ENCODE data around the gene ADARB1. TPM values are rescaled to one million over a fixed set of nuclear protein-coding genes. Genes with fewer than 3 reads are reported as not detected.

Gene ADARB1
- total RNA-seq, 1 donor from 2014 or later: 25.8 TPM

DNA sequence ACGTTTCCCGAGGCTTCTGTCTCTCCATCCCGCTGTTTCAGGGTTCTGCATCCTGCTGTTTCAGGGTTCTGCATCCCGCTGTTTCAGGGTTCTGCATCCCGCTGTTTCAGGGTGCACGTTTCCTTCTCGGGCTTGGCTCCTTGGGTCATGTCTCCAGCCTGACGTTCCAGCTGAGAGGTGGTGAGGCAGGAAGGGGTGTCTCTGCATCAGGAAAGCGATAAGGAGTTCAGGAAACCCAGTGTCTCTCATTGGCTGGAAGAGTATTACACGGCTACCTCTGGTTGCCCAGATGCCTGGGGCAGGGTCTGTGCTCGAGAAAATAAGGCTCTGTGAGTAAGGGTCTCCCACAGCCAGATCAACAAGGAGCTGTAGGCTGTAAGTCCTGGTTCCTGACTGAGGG lies 21.1 kb downstream of the ADARB1 start:
- no peaks in the 10 kb centered on the region for H3K4me1 ChIP-seq (ENCODE audit: insufficient read depth, low read length)
- H3K36me3 Mint-ChIP-seq (ENCODE audit: low read depth, unreplicated experiment): peaks cover 7% of the 10 kb centered on the region
- no peaks in the 10 kb centered on the region for H3K9me3 Mint-ChIP-seq (ENCODE audit: unreplicated experiment)
- H3K9me3 ChIP-seq (ENCODE audit: insufficient read depth, low read depth, low read length): no peaks in the 10 kb centered on the region
- H2AFZ ChIP-seq (ENCODE audit: low read depth, low read length): no peak overlapping the region
- H3K27me3 ChIP-seq (ENCODE audit: insufficient read depth, low read length): no peaks in the 10 kb centered on the region
- peaks cover 15% of the 10 kb centered on the region for H3K27me3 Mint-ChIP-seq (ENCODE audit: low read depth, unreplicated experiment)
- no peak overlapping the region for H3K9ac ChIP-seq (ENCODE audit: low read length)
- no peak for DNase-seq (ENCODE audit: low read depth)
- peaks cover 65% of the 10 kb centered on the region for H4K20me1 ChIP-seq (ENCODE audit: insufficient read depth, low read length)
- no peak overlapping the region for H3K4me2 ChIP-seq (ENCODE audit: low read length)
- H3K4me3 ChIP-seq (ENCODE audit: insufficient read depth, low read depth, low read length): no peak overlapping the region
- H3K79me2 ChIP-seq (ENCODE audit: insufficient read depth, low read length): peaks cover 68% of the 10 kb centered on the region
- H3K4me1 Mint-ChIP-seq (ENCODE audit: low read depth, unreplicated experiment): no peaks in the 10 kb centered on the region
- H3K36me3 ChIP-seq (ENCODE audit: insufficient read depth, low read length): no peaks in the 10 kb centered on the region
- H3K27ac Mint-ChIP-seq (ENCODE audit: unreplicated experiment): no peak overlapping the region
- H3K4me3 Mint-ChIP-seq (ENCODE audit: unreplicated experiment): no peak overlapping the region
- no peak for TF ChIP-seq EZH2 (IDR thresholded peaks at IDR 0.05; ENCODE audit: insufficient read depth, low read length)
- TF ChIP-seq, protein P1, sequence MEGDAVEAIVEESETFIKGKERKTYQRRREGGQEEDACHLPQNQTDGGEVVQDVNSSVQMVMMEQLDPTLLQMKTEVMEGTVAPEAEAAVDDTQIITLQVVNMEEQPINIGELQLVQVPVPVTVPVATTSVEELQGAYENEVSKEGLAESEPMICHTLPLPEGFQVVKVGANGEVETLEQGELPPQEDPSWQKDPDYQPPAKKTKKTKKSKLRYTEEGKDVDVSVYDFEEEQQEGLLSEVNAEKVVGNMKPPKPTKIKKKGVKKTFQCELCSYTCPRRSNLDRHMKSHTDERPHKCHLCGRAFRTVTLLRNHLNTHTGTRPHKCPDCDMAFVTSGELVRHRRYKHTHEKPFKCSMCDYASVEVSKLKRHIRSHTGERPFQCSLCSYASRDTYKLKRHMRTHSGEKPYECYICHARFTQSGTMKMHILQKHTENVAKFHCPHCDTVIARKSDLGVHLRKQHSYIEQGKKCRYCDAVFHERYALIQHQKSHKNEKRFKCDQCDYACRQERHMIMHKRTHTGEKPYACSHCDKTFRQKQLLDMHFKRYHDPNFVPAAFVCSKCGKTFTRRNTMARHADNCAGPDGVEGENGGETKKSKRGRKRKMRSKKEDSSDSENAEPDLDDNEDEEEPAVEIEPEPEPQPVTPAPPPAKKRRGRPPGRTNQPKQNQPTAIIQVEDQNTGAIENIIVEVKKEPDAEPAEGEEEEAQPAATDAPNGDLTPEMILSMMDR (IDR thresholded peaks at IDR 0.05; ENCODE audit: insufficient read depth, low read depth, low read length): no peak
- no peak overlapping the region for H3K27ac ChIP-seq (ENCODE audit: low read depth, low read length)
- no peak for FAIRE-seq

DNA sequence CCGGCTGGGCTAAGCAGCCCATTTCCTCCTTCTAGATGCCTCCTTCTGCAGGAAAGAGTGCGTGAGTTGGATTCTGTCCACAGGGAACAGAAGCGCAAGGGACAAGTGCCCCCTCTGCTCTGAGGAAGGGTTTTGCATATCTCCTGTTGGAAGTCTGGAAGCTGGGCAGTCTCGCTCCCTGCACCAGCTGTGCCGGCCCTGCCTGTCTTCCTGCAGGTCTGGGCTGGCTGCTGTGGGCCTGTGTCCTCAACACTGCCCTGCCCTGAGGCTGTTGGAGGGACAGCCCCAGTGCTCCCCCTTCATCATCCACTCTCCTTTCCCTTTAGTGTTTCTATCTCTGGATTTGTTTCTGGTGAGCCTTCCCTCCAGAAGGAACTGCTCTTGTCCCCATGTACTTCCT lies 21.8 kb downstream of the ADARB1 start:
- Histone ChIP-seq H3K36me3 (ENCODE audit: insufficient read depth, low read length) (no peaks in the 10 kb centered on the region), H4K20me1 (ENCODE audit: insufficient read depth, low read length) (peaks cover 62% of the 10 kb centered on the region), H3K27ac (ENCODE audit: low read depth, low read length) (no peak overlapping the region), H3K9me3 (ENCODE audit: insufficient read depth, low read depth, low read length) (no peaks in the 10 kb centered on the region), H3K9ac (ENCODE audit: low read length) (no peak overlapping the region), H3K27me3 (ENCODE audit: insufficient read depth, low read length) (no peaks in the 10 kb centered on the region), H3K4me2 (ENCODE audit: low read length) (no peak overlapping the region), H3K4me3 (ENCODE audit: insufficient read depth, low read depth, low read length) (no peak overlapping the region), H2AFZ (ENCODE audit: low read depth, low read length) (no peak overlapping the region), H3K4me1 (ENCODE audit: insufficient read depth, low read length) (no peaks in the 10 kb centered on the region), H3K79me2 (ENCODE audit: insufficient read depth, low read length) (peaks cover 67% of the 10 kb centered on the region)
- no peaks in the 10 kb centered on the region for H3K9me3 Mint-ChIP-seq (ENCODE audit: unreplicated experiment)
- DNase-seq (ENCODE audit: low read depth) (no peak), FAIRE-seq (no peak)
- no peak overlapping the region for H3K27ac Mint-ChIP-seq (ENCODE audit: unreplicated experiment)
- H3K4me1 Mint-ChIP-seq (ENCODE audit: low read depth, unreplicated experiment): no peaks in the 10 kb centered on the region
- peaks cover 8% of the 10 kb centered on the region for H3K36me3 Mint-ChIP-seq (ENCODE audit: low read depth, unreplicated experiment)
- H3K4me3 Mint-ChIP-seq (ENCODE audit: unreplicated experiment): no peak overlapping the region
- H3K27me3 Mint-ChIP-seq (ENCODE audit: low read depth, unreplicated experiment): peaks cover 15% of the 10 kb centered on the region
- TF ChIP-seq, protein P1 (IDR thresholded peaks at IDR 0.05; ENCODE audit: insufficient read depth, low read depth, low read length): no peak
- TF ChIP-seq EZH2 (IDR thresholded peaks at IDR 0.05; ENCODE audit: insufficient read depth, low read length): no peak

DNA sequence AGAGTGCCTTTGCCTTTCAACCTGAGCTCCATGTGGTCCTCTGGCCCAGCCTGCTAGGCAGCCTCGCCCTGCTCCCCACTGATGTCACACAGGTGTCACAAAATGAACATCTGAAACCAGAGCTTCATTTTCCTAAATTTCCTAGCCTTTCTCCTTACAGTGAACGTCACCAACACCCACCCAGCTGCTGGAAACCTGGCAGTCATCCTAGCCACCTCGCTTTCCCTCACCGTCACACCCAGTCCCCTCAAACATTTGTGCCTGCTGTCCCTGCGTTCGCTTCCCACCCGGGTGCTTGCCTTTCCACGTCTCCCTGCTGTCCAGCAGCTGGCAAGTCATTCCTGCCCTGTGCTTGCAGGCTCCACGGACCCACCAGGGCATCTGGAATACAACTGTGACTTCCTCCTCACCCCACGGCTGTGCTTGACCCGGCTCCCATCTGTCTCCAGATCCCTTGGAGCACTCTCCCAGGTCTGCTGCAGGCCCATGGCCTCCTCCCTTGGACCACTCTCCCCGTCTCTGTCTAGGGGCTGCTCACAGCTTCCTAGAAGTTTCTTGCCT lies 23.5 kb downstream of the ADARB1 start:
- Histone ChIP-seq H3K27me3 (ENCODE audit: insufficient read depth, low read length) (no peaks in the 10 kb centered on the region), H4K20me1 (ENCODE audit: insufficient read depth, low read length) (peaks cover 52% of the 10 kb centered on the region), H3K36me3 (ENCODE audit: insufficient read depth, low read length) (no peaks in the 10 kb centered on the region), H3K4me2 (ENCODE audit: low read length) (no peak overlapping the region), H3K4me3 (ENCODE audit: insufficient read depth, low read depth, low read length) (no peak overlapping the region), H3K4me1 (ENCODE audit: insufficient read depth, low read length) (peaks cover 3% of the 10 kb centered on the region), H3K9ac (ENCODE audit: low read length) (no peak overlapping the region), H3K79me2 (ENCODE audit: insufficient read depth, low read length) (peaks cover 65% of the 10 kb centered on the region), H3K27ac (ENCODE audit: low read depth, low read length) (no peak overlapping the region), H2AFZ (ENCODE audit: low read depth, low read length) (no peak overlapping the region), H3K9me3 (ENCODE audit: insufficient read depth, low read depth, low read length) (no peaks in the 10 kb centered on the region)
- no peak overlapping the region for H3K4me3 Mint-ChIP-seq (ENCODE audit: unreplicated experiment)
- H3K36me3 Mint-ChIP-seq (ENCODE audit: low read depth, unreplicated experiment): peaks cover 8% of the 10 kb centered on the region
- H3K4me1 Mint-ChIP-seq (ENCODE audit: low read depth, unreplicated experiment): peaks cover 5% of the 10 kb centered on the region
- no peak for TF ChIP-seq EZH2 (IDR thresholded peaks at IDR 0.05; ENCODE audit: insufficient read depth, low read length)
- TF ChIP-seq, protein P1 (IDR thresholded peaks at IDR 0.05; ENCODE audit: insufficient read depth, low read depth, low read length): no peak
- H3K27me3 Mint-ChIP-seq (ENCODE audit: low read depth, unreplicated experiment): peaks cover 15% of the 10 kb centered on the region
- DNase-seq (ENCODE audit: low read depth) (no peak), FAIRE-seq (no peak)
- no peaks in the 10 kb centered on the region for H3K9me3 Mint-ChIP-seq (ENCODE audit: unreplicated experiment)
- no peak overlapping the region for H3K27ac Mint-ChIP-seq (ENCODE audit: unreplicated experiment)

Data from astrocyte (in vitro differentiated cells and primary cell).